H1 (cell line): ENCODE results near the gene LPCAT1. TPM values are rescaled to one million over a fixed set of nuclear protein-coding genes. Genes with fewer than 3 reads are reported as not detected.

Experiments used
- CTCF ChIA-PET: fragments of 300-600 bp; sonication (Branson Sonifier 250); formaldehyde crosslinking; loops from one replicate; lab custom pipeline; 2021; ENCODE audit not compliant: partially characterized antibody; lab: Charles Lee
- POLR2A ChIA-PET: fragments of 300-600 bp; sonication (Branson Sonifier 250); formaldehyde crosslinking; loops from one replicate; lab custom pipeline; 2021; ENCODE audit warnings: inconsistent platforms; ENCODE audit not compliant: partially characterized antibody; lab: Charles Lee
- DNase-seq, 2 experiments: peaks; one replicate each; pipeline versions ENCODE4 v3.0.0 to v3.0.0-alpha.2; 2010 to 2022; ENCODE audit warnings: low spot score in 2 of 2, low read depth in 1 of 2, mixed read lengths in 1 of 2
- FAIRE-seq: peaks from 2 replicates; lab custom pipeline; 2011; peaks lifted over from hg19 to GRCh38; lab: Jason Lieb, UNC
- H2AFZ ChIP-seq: 2 replicates; pipeline ENCODE4 v1.8.1; 2012; ENCODE audit warnings: low read length, inconsistent platforms
- H2AK5ac ChIP-seq: 2 replicates; pipeline ENCODE4 v1.6.1; 2013; ENCODE audit warnings: low read depth, low read length
- H2BK120ac ChIP-seq: replicated peaks from 2 replicates; pipeline ENCODE3; 2013; ENCODE audit warnings: low read depth, low read length, inconsistent platforms
- H2BK12ac ChIP-seq: 2 replicates; pipeline ENCODE4 v1.6.1; 2013; ENCODE audit warnings: low read depth, low read length
- H2BK15ac ChIP-seq: 2 replicates; pipeline ENCODE4 v1.6.1; 2013; ENCODE audit warnings: low read length
- H2BK20ac ChIP-seq: 2 replicates; pipeline ENCODE4 v1.6.1; 2013; ENCODE audit warnings: low read length
- H2BK5ac ChIP-seq: 2 replicates; pipeline ENCODE4 v1.6.1; 2013; ENCODE audit warnings: low read depth, low read length
- H3K14ac ChIP-seq: 2 replicates; pipeline ENCODE4 v1.6.1; 2013; ENCODE audit warnings: inconsistent platforms; ENCODE audit not compliant: insufficient read length
- H3K18ac ChIP-seq: 2 replicates; pipeline ENCODE4 v1.6.1; 2013; ENCODE audit warnings: low read length; ENCODE audit errors: extremely low read depth
- H3K23ac ChIP-seq: 2 replicates; pipeline ENCODE4 v1.6.1; 2013; ENCODE audit warnings: inconsistent platforms; ENCODE audit not compliant: insufficient read length
- H3K23me2 ChIP-seq: 2 replicates; pipeline ENCODE4 v1.6.1; 2013; ENCODE audit warnings: low read depth, low read length
- H3K27ac ChIP-seq: 2 replicates; pipeline ENCODE4 v1.6.1; 2011; ENCODE audit warnings: low read depth, low read length, inconsistent platforms
- H3K27me3 ChIP-seq, 4 experiments: replicated peaks in 1 of 4; 1 replicate in 1 of 4; 2 replicates in 3 of 4; pipeline versions ENCODE4 v1.6.1 to v1.8.1; 2011 to 2013; ENCODE audit warnings: low read length in 3 of 4, mild to moderate bottlenecking in 3 of 4, inconsistent platforms in 2 of 4, mixed read lengths in 2 of 4, moderate library complexity in 1 of 4; ENCODE audit not compliant: control insufficient read depth in 3 of 4, insufficient read depth in 3 of 4; ENCODE audit errors: extremely low read depth in 1 of 4
- H3K36me3 ChIP-seq, 4 experiments: 2 replicates each; pipeline versions ENCODE4 v1.6.1 to v1.8.1; 2011 to 2013; ENCODE audit warnings: mild to moderate bottlenecking in 4 of 4, low read length in 3 of 4, moderate library complexity in 2 of 4, control low read depth in 1 of 4, inconsistent platforms in 1 of 4; ENCODE audit not compliant: insufficient read depth in 4 of 4, control insufficient read depth in 2 of 4
- H3K4ac ChIP-seq: replicated peaks from 2 replicates; pipeline ENCODE3; 2013; ENCODE audit warnings: low read length, low read depth, mixed read lengths, inconsistent platforms; ENCODE audit not compliant: insufficient read length
- H3K4me1 ChIP-seq, 4 experiments: replicated peaks in 1 of 4; 1 replicate in 1 of 4; 2 replicates in 3 of 4; pipeline versions ENCODE4 v1.6.1 to v1.8.1; 2011 to 2013; ENCODE audit warnings: low read length in 3 of 4, inconsistent platforms in 2 of 4, mixed read lengths in 1 of 4; ENCODE audit not compliant: insufficient read depth in 4 of 4, control insufficient read depth in 3 of 4
- H3K4me2 ChIP-seq, 2 experiments: 2 replicates each; pipeline versions ENCODE4 v1.6.1 to v1.8.1; 2011 to 2013; ENCODE audit warnings: low read depth in 2 of 2, low read length in 2 of 2, control low read depth in 1 of 2, inconsistent platforms in 1 of 2, mild to moderate bottlenecking in 1 of 2; ENCODE audit not compliant: insufficient read depth in 1 of 2
- H3K4me3 ChIP-seq, 4 experiments: fragments of 200-600, 300-600 bp in 1 of 4; sonication (generic), shearing (Covaris generic), sonication (Bioruptor Twin) in 1 of 4; 2 replicates each; pipeline versions ENCODE4 v1.5.1 to v1.8.1; 2011 to 2016; ENCODE audit warnings: low read length in 4 of 4, low read depth in 3 of 4, control low read depth in 2 of 4, inconsistent platforms in 2 of 4, mild to moderate bottlenecking in 2 of 4, mixed read lengths in 1 of 4, moderate library complexity in 1 of 4; ENCODE audit not compliant: insufficient read depth in 2 of 4; ENCODE audit errors: extremely low read depth in 1 of 4
- H3K56ac ChIP-seq: replicated peaks from 2 replicates; pipeline ENCODE3; 2013; ENCODE audit warnings: low read depth, mild to moderate bottlenecking, mixed read lengths, low read length, inconsistent platforms; ENCODE audit not compliant: insufficient read length
- H3K79me1 ChIP-seq: 2 replicates; pipeline ENCODE4 v1.6.1; 2013; ENCODE audit warnings: low read depth, low read length, control low read depth
- H3K79me2 ChIP-seq, 2 experiments: 2 replicates each; pipeline versions ENCODE4 v1.6.1 to v1.8.1; 2012 to 2013; ENCODE audit warnings: low read length in 2 of 2, mild to moderate bottlenecking in 2 of 2, inconsistent platforms in 1 of 2; ENCODE audit not compliant: insufficient read depth in 2 of 2, control insufficient read depth in 1 of 2
- H3K9ac ChIP-seq, 4 experiments: replicated peaks in 1 of 4; 1 replicate in 1 of 4; 2 replicates in 3 of 4; pipeline versions ENCODE4 v1.6.1 to v1.8.1; 2011 to 2013; ENCODE audit warnings: low read depth in 3 of 4, low read length in 3 of 4, control low read depth in 2 of 4, mild to moderate bottlenecking in 2 of 4, moderate library complexity in 2 of 4, inconsistent platforms in 1 of 4; ENCODE audit errors: extremely low read depth in 1 of 4
- H3K9me3 ChIP-seq, 2 experiments: 2 replicates each; pipeline versions ENCODE4 v1.6.1 to v1.8.1; 2012 to 2013; ENCODE audit warnings: mild to moderate bottlenecking in 2 of 2, moderate library complexity in 2 of 2, control low read depth in 1 of 2, inconsistent platforms in 1 of 2, low read depth in 1 of 2, low read length in 1 of 2, mixed read lengths in 1 of 2; ENCODE audit not compliant: insufficient read depth in 2 of 2
- H4K20me1 ChIP-seq, 2 experiments: replicated peaks in 1 of 2; 2 replicates each; pipeline versions ENCODE3 to v1.8.1; 2011 to 2013; ENCODE audit warnings: inconsistent platforms in 2 of 2, low read length in 2 of 2, mild to moderate bottlenecking in 1 of 2; ENCODE audit not compliant: insufficient read depth in 2 of 2, control insufficient read depth in 1 of 2
- H4K5ac ChIP-seq: 2 replicates; pipeline ENCODE4 v1.6.1; 2013; ENCODE audit warnings: low read length, low read depth, mixed read lengths, inconsistent platforms; ENCODE audit not compliant: insufficient read length
- H4K8ac ChIP-seq: 2 replicates; pipeline ENCODE4 v1.8.0; 2013; ENCODE audit warnings: mild to moderate bottlenecking, moderate library complexity, low read length, inconsistent platforms; ENCODE audit not compliant: insufficient read depth; ENCODE audit errors: extremely low read depth
- H4K91ac ChIP-seq: replicated peaks from 2 replicates; pipeline ENCODE3; 2013; ENCODE audit warnings: low read length, mixed read lengths, inconsistent platforms; ENCODE audit not compliant: insufficient read length
- CHD1 ChIP-seq: IDR thresholded peaks from 2 replicates; pipeline ENCODE4 v1.6.1; 2012; ENCODE audit warnings: low read depth, low read length, improper control_type of control experiment
- CHD2 ChIP-seq: IDR thresholded peaks from 2 replicates; pipeline ENCODE4 v1.6.1; 2012; ENCODE audit warnings: low read length, improper control_type of control experiment
- EP300 ChIP-seq, 2 experiments: IDR thresholded peaks; 1 replicate in 1 of 2; 2 replicates in 1 of 2; pipeline ENCODE4 v1.6.1; 2011 to 2012; ENCODE audit warnings: low read depth in 2 of 2, low read length in 2 of 2, mild to moderate bottlenecking in 2 of 2, borderline replicate concordance in 1 of 2, inconsistent platforms in 1 of 2, moderate library complexity in 1 of 2
- KDM1A ChIP-seq: fragments of 200-600, 300-600 bp; sonication (generic); IDR thresholded peaks from 2 replicates; pipeline ENCODE4 v1.7.1; 2016; ENCODE audit warnings: mild to moderate bottlenecking, low read length, borderline replicate concordance
- SIN3A ChIP-seq, 2 experiments: IDR thresholded peaks in 1 of 2; conservative IDR thresholded peaks in 1 of 2; 2 replicates each; pipeline ENCODE4 v1.6.1; 2011 to 2012; ENCODE audit warnings: low read length in 2 of 2, improper control_type of control experiment in 1 of 2, low read depth in 1 of 2, mild to moderate bottlenecking in 1 of 2
- WGBS, 2 experiments: shearing (Covaris generic) in 1 of 2; methylation state at CpG; one replicate each; pipeline versions ENCODE4 v1.1.6 to v1.1.7; 2013 to 2015; ENCODE audit warnings: low lambda C conversion rate in 2 of 2, mixed read lengths in 2 of 2, inconsistent platforms in 1 of 2, low coverage in 1 of 2, missing lambda C conversion rate in 1 of 2; ENCODE audit not compliant: insufficient replicate concordance in 2 of 2, insufficient coverage in 1 of 2, insufficient read length in 1 of 2; ENCODE audit errors: extremely low coverage in 1 of 2, missing lambda C conversion rate in 1 of 2; 5-methylcytosine and 5-hydroxymethylcytosine counted together
- polyA plus RNA-seq, 7 experiments: library from polyadenylated mRNA; depleted of rRNA in 3 of 7; stranded (reverse) in 5 of 7; unstranded in 2 of 7; fragments of >200 nt in 5 of 7; fragments of 200-250 nt in 2 of 7; gene quantifications; 1 replicate in 5 of 7; 2 replicates in 1 of 7; 4 replicates in 1 of 7; pipeline versions ENCODE4 v1.2.1 to v1.2.3, GENCODE V29; 2011 to 2013; ENCODE audit warnings: missing spikeins in 2 of 7, mixed read lengths in 2 of 7
- total RNA-seq: library from RNA; stranded (reverse); fragmentation: NEBNext Ultra II Directional; extraction: Animal tissue kit (Norgen Biotek cat#: 25700); gene quantifications from 2 replicates; pipeline ENCODE4 v1.2.1, GENCODE V29; 2021

The LPCAT1 gene
- total and polyA plus RNA-seq, 2 of the 8 experiments (the other 6 are each of a cell fraction or from before 2014, with no cell fraction given) = 107 to 260 TPM

GRCh38 chr5:1570975-1571374 lies 47.2 kb upstream of the LPCAT1 start:
- Histone ChIP-seq H4K20me1 (no peaks in the 10 kb centered on the region), H3K23me2 (no peaks in the 10 kb centered on the region), H3K4me1 (0 out of 7 replicates have a peak, but pooled peaks cover 0 to 2% (median 0%) of the 10 kb centered on the region in 4 experiments)
- TF ChIP-seq CHD1 (no peak), EP300 (IDR thresholded peaks at IDR 0.05; ENCODE audit: borderline replicate concordance in 1 of 2, low read depth in 2 of 2, low read length in 2 of 2) (no peak), KDM1A (no peak), CHD2 (no peak), SIN3A (conservative IDR thresholded peaks at IDR 0.05 in 1 of 2, IDR thresholded peaks at IDR 0.05 in 1 of 2; ENCODE audit: low read depth in 1 of 2, low read length in 2 of 2) (no peak)
- TF ChIP-seq, all 59 proteins: peak for 0
- H4K91ac ChIP-seq = no peak overlapping the region
- H2BK20ac ChIP-seq = no peak overlapping the region
- 92% methylated on average over 10 of the region's 10 CpGs; no CpG with 5 or more reads in 1 of the 2 experiments for WGBS, 2 experiments
- H3K27me3 ChIP-seq = no peaks in the 10 kb centered on the region
- no peak for FAIRE-seq
- H3K79me1 ChIP-seq = no peaks in the 10 kb centered on the region
- no peak overlapping the region for H3K4me3 ChIP-seq
- ChIA-PET POLR2A (interaction anchor here (0.6 to 1.5 kb wide), 5 partner anchors 9 to 242 kb away, joined by 3 to 5 read pairs (median 3); no protein-coding TSS in a partner anchor), CTCF (interaction anchor here (0.7 to 2.3 kb wide), 9 partner anchors 10 to 91 kb away, joined by 3 to 7 read pairs (median 4); no protein-coding TSS in a partner anchor)
- H3K18ac ChIP-seq = no peak overlapping the region
- H2BK12ac ChIP-seq = no peak overlapping the region
- no peak overlapping the region for H2BK120ac ChIP-seq
- no peak overlapping the region for H4K8ac ChIP-seq
- no peak overlapping the region for H3K4ac ChIP-seq
- no peak for DNase-seq
- no peak overlapping the region for H2BK15ac ChIP-seq
- H3K9ac ChIP-seq = no peak overlapping the region
- peaks cover 8 to 11% of the 10 kb centered on the region in 2 experiments; a peak in 2 of 4 replicates for H3K9me3 ChIP-seq
- no peak overlapping the region for H3K27ac ChIP-seq
- no peak overlapping the region for H4K5ac ChIP-seq
- no peak overlapping the region for H3K56ac ChIP-seq
- no peak overlapping the region for H2AFZ ChIP-seq
- no peaks in the 10 kb centered on the region for H3K79me2 ChIP-seq
- H3K36me3 ChIP-seq = peaks cover 0 to 37% (median 13%) of the 10 kb centered on the region in 4 experiments; a peak in 6 of 8 replicates
- no peak overlapping the region for H2BK5ac ChIP-seq
- H2AK5ac ChIP-seq = no peak overlapping the region
- no peak overlapping the region for H3K14ac ChIP-seq
- H3K23ac ChIP-seq = no peak overlapping the region
- no peak overlapping the region for H3K4me2 ChIP-seq
